GM12873 (cell line): Measurements from ENCODE around the gene LRMDA.

Source experiments
- TF ChIP-seq, protein P1 (sequence below): IDR thresholded peaks from 2 replicates; pipeline ENCODE4 v1.5.1; 2012; ENCODE audit warnings: low read depth, mild to moderate bottlenecking, moderate library complexity, low read length, control low read depth; ENCODE audit not compliant: insufficient read depth; ENCODE audit errors: missing control alignments

Gene LRMDA

DNA sequence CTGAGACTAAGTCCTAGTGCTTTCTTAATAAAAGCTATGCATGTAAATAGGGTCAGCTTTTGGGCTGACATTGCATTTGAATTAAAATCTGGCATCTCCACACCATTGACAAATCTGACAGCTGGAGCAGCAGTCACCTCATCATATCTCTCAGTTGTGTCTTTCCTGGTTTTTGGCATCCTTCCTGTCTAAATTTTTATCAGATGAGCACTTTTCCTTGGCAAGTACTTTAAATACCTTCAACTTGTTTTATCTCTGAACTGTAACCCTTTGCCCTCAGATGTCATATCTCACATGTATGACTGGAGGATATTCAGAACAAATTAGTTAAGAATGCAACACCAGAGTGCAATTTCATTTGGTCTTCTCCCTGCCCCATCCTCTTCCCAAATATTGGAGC, 1066.2 kb downstream of the LRMDA start:
- TF ChIP-seq, protein P1, sequence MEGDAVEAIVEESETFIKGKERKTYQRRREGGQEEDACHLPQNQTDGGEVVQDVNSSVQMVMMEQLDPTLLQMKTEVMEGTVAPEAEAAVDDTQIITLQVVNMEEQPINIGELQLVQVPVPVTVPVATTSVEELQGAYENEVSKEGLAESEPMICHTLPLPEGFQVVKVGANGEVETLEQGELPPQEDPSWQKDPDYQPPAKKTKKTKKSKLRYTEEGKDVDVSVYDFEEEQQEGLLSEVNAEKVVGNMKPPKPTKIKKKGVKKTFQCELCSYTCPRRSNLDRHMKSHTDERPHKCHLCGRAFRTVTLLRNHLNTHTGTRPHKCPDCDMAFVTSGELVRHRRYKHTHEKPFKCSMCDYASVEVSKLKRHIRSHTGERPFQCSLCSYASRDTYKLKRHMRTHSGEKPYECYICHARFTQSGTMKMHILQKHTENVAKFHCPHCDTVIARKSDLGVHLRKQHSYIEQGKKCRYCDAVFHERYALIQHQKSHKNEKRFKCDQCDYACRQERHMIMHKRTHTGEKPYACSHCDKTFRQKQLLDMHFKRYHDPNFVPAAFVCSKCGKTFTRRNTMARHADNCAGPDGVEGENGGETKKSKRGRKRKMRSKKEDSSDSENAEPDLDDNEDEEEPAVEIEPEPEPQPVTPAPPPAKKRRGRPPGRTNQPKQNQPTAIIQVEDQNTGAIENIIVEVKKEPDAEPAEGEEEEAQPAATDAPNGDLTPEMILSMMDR, result no peak

DNA sequence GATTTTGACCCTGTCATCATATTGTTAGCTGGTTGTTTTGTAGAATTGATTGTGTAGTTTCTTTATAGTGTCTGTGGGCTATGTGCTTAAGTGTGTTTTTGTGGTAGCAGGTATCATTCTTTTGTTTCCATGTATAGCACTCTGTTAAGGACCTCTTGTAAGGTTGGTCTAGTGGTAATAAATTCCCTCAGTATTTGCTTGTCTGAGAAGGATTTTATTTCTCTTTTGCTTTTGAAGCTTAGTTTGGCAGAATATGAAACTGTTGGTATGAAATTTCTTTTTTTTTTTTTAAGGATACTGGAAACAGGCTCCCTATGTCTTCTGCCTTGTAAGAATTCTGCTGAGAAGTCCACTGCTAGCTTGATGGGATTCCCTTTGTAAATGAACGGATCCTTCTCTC, 1073.4 kb downstream of the LRMDA start:
- TF ChIP-seq, protein P1, result no peak

DNA sequence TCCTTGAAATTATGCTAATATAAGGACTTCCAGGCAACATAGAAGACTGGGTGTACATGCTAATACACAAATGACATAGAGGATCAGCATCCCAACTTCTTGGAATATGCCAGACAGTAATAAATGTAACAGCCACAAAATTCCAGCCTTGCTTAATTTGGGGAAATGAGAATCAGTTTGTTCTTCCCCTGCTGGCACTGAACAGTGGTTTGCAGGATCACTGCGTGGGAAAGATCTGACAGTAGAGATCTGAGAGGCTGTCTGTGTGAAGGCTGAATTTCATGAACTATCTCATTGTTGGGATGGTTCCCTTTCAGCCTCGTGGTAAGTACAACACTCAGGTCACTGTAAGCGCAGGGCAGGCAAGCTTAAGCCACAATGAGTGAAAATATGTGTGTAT, 1078.0 kb downstream of the LRMDA start:
- TF ChIP-seq, protein P1, result no peak

DNA sequence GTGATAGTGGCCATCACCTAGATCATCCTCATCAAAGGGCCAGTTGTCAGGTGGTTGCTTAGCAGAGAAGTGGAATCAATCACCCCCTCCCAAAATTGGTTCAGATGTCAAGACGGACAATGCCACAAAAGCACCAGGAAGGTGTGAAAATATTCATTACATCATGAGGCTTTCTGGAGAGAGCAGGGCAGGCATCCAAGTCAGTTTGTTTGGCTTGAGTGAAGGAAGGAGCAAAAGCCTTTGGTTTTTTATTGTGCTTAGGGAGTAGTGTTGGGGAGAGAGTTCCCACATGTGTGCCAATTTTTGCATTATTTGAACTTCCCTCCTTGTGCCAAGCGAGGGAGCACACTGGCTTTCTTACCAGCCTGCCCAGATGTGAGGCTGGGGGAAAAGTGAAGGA, 1082.9 kb downstream of the LRMDA start:
- TF ChIP-seq, protein P1, result no peak

DNA sequence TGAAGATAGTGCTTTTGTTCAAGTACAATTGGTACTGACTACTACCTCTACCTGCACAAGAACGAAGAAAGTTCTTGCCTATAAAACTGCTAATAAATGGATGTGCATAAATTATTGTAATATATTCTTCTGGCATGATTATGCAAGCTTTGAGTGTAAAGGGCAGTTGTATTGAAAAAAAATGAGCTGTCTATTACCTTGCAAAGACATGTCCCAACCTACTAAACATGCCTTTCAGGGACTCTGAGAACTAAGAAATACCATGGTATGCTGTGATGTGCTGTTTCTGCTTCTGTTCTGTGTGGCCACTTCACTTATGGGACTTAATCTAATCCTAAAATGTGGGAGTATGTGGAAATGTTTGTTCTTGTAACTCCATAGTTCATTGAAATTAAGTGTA, 1083.4 kb downstream of the LRMDA start:
- TF ChIP-seq, protein P1, result no peak

DNA sequence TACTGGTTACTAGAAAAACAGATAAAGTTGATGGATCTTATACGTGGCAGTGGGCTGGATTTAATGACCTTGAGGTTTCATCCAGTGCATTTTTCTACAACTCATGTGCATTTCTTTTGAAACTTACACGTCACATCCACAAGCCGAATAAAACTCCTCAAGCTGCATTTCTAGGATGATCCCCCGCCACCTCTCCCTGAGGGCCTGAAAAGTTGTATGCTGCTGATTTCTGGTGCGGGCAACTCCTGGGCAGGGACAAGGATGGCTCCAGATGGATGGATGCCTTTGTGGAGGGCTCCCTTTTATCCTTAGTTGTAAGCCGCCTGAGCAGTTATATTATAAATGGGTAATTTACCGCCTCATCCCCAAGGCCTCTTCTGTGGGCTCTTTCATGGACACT, 1091.1 kb downstream of the LRMDA start:
- TF ChIP-seq, protein P1, result no peak

DNA sequence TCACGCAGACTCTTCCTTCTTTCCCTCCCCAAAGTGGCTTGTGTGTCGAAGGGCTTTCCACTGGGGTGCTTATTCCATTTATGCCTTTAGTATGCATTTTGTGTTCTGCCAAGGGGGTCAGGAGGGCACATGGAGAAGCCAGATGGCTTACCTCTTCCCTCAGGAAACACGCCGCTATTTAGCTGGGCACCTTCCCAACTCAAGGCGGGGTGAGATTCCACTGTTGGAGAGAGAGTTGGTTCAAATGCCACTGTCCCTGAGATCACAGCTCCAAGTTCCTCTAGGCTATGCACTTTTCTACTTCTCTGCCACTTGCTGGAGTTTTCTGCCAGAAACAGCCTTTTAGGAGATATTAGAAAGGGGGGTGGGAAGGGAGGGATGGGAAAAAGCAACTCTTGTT, 1091.8 kb downstream of the LRMDA start:
- TF ChIP-seq, protein P1, result no peak

DNA sequence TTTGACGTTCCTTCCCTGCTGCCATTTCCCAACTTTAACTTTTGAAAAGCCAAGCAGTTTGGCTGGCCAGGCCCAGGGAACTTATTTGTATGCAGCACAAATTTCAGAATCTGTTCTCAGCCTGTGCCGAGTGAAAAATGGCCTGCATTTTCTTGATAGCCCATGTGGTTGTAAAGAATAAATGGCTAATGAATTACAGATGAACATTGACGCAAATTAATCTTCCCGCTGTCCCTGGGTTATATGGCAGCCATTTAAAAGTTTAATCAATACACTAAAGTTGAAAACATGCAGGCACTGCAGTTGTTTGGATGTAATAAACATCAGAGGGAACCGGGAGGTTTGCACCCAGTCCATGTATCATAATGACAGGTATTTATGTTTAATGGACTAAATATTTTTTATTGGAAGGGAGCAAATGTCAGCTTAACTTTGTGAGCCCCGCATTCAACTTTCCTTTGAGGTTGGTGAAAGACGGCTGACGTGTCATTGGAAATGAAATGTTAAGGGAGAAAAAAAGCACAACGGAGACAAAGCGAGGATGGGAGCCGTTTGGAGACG, 1092.4 kb downstream of the LRMDA start:
- TF ChIP-seq, protein P1, result no peak
